CD4-positive, alpha-beta T cell (primary cell): ENCODE measurements around the gene KRT6B. TPM values are rescaled to one million over a fixed set of nuclear protein-coding genes. Genes with fewer than 3 reads are reported as not detected.

ENCODE experiments used
- ATAC-seq: fragments of 200-7000 bp; cut with Tn5 transposase; one replicate; pipeline ENCODE4 v1.10.0; 2022; ENCODE audit warnings: mild to moderate bottlenecking; ENCODE audit not compliant: poor library complexity
- CTCF ChIA-PET: fragments of 350-600 bp; sonication (Branson Sonifier 250); formaldehyde crosslinking; loops from one replicate; lab custom pipeline; 2021; ENCODE audit warnings: antibody characterized with exemption, inconsistent platforms; lab: Charles Lee
- POLR2A ChIA-PET: fragments of 350-600 bp; sonication (Branson Sonifier 250); formaldehyde crosslinking; loops from one replicate; lab custom pipeline; 2021; ENCODE audit warnings: antibody characterized with exemption, inconsistent platforms; lab: Charles Lee
- DNase-seq, 14 experiments: peaks; one replicate each; pipeline ENCODE4 v3.0.0-alpha.2; 2013 to 2020; ENCODE audit warnings: mixed read lengths in 2 of 14
- H3K27ac ChIP-seq, 2 donors: one replicate each; pipeline versions ENCODE4 v1.5.1 to v1.7.0; 2013; ENCODE audit warnings: low read length in 2 of 2, low read depth in 1 of 2, mild to moderate bottlenecking in 1 of 2
- H3K27me3 ChIP-seq, 2 experiments: 1 replicate in 1 of 2; 2 replicates in 1 of 2; pipeline versions ENCODE4 v1.6.1 to v1.7.0; 2013; ENCODE audit warnings: low read length in 2 of 2, control low read depth in 1 of 2, mild to moderate bottlenecking in 1 of 2, moderate library complexity in 1 of 2; ENCODE audit not compliant: insufficient read depth in 2 of 2, control insufficient read depth in 1 of 2
- H3K36me3 ChIP-seq: one replicate; pipeline ENCODE4 v1.6.1; 2013; ENCODE audit warnings: low read length, control low read depth; ENCODE audit not compliant: insufficient read depth
- H3K4me1 ChIP-seq: one replicate; pipeline ENCODE4 v1.6.1; 2013; ENCODE audit warnings: low read length, control low read depth; ENCODE audit not compliant: insufficient read depth
- H3K4me3 ChIP-seq: one replicate; pipeline ENCODE4 v1.5.1; 2013; ENCODE audit warnings: mild to moderate bottlenecking, low read length, moderate library complexity
- H3K9me3 ChIP-seq, 2 experiments: 1 replicate in 1 of 2; 2 replicates in 1 of 2; pipeline versions ENCODE4 v1.6.1 to v1.7.0; 2013; ENCODE audit warnings: low read length in 2 of 2, mild to moderate bottlenecking in 2 of 2, control low read depth in 1 of 2, moderate library complexity in 1 of 2; ENCODE audit not compliant: control insufficient read depth in 1 of 2, insufficient read depth in 1 of 2
- H3K27ac Mint-ChIP-seq: one replicate; pipeline ENCODE4 v1.8.0; 2020; ENCODE audit warnings: mixed read lengths
- H3K27me3 Mint-ChIP-seq: one replicate; pipeline ENCODE4 v1.8.0; 2021; ENCODE audit warnings: mixed read lengths
- H3K36me3 Mint-ChIP-seq: one replicate; pipeline ENCODE4 v1.8.0; 2021; ENCODE audit warnings: low read depth, mixed read lengths
- H3K4me1 Mint-ChIP-seq: one replicate; pipeline ENCODE4 v1.8.0; 2021; ENCODE audit warnings: low read depth, mixed read lengths
- H3K4me3 Mint-ChIP-seq: one replicate; pipeline ENCODE4 v1.8.0; 2020; ENCODE audit warnings: mild to moderate bottlenecking, mixed read lengths
- H3K9me3 Mint-ChIP-seq: one replicate; pipeline ENCODE4 v1.8.0; 2020; ENCODE audit warnings: mixed read lengths
- CTCF ChIP-seq: fragments of 200-600 bp; IDR thresholded peaks from one replicate; pipeline ENCODE4 v1.8.0; 2022; ENCODE audit warnings: antibody characterized with exemption, mild to moderate bottlenecking
- intact Hi-C, 2 experiments: fragments of 100-400 bp; cut with DNase I in 1 of 2; cut with micrococcal nuclease in 1 of 2; formaldehyde crosslinking; loops; one replicate each; pipeline versions ENCODE4 v1.15.1 to v1.9.0; 2023 to 2025; cut with DNase I, micrococcal nuclease
- total RNA-seq, 174 experiments: library from RNA in 2 of 174; stranded (reverse) in 2 of 174; gene quantifications; one replicate each; pipeline ENCODE4 v1.2.3 and lab custom pipeline; 2021 to 2026

The KRT6B gene
- total RNA-seq, 2 experiments from 2014 or later: not detected

- CTCF ChIA-PET: no interaction called here
- no peak for TF ChIP-seq CTCF
- H3K36me3 Mint-ChIP-seq: no peaks in the 10 kb centered on the region
These were observed 15.7 kb downstream of the KRT6B start for GRCh38 chr12:52436000-52436827.

GRCh38 chr12:52435659-52435999, 16.3 kb downstream of the KRT6B start:
- TF ChIP-seq CTCF: no peak
- ChIA-PET CTCF (no interaction called here), POLR2A (no interaction called here)
- Histone ChIP-seq H3K27me3 (peaks cover 7 to 10% of the 10 kb centered on the region in 2 experiments), H3K36me3 (no peaks in the 10 kb centered on the region), H3K4me3 (no peak overlapping the region), H3K4me1 (no peaks in the 10 kb centered on the region), H3K9me3 (no peaks in the 10 kb centered on the region), H3K27ac (no peak overlapping the region)
- H3K4me3 Mint-ChIP-seq: no peak overlapping the region
- DNase-seq (no peak), ATAC-seq (no peak)
- no peak overlapping the region for H3K27ac Mint-ChIP-seq
- H3K36me3 Mint-ChIP-seq: no peaks in the 10 kb centered on the region
- H3K9me3 Mint-ChIP-seq: no peaks in the 10 kb centered on the region
- H3K4me1 Mint-ChIP-seq: no peaks in the 10 kb centered on the region
- intact Hi-C loops: no loop called here
- H3K27me3 Mint-ChIP-seq: peaks cover 35% of the 10 kb centered on the region

More at GRCh38 chr12:52436000-52436827, 15.7 kb downstream of the KRT6B start:
- Histone ChIP-seq H3K9me3 (no peaks in the 10 kb centered on the region), H3K4me3 (no peak overlapping the region), H3K36me3 (no peaks in the 10 kb centered on the region), H3K27me3 (peaks cover 9 to 10% of the 10 kb centered on the region in 2 experiments), H3K4me1 (no peaks in the 10 kb centered on the region), H3K27ac (no peak overlapping the region)
- H3K27me3 Mint-ChIP-seq: peaks cover 39% of the 10 kb centered on the region
- no peak overlapping the region for H3K4me3 Mint-ChIP-seq
- no peak overlapping the region for H3K27ac Mint-ChIP-seq
- POLR2A ChIA-PET: no interaction called here
- DNase-seq (no peak), ATAC-seq (no peak)
- intact Hi-C loops: no loop called here
- no peaks in the 10 kb centered on the region for H3K4me1 Mint-ChIP-seq
- no peaks in the 10 kb centered on the region for H3K9me3 Mint-ChIP-seq

- Histone ChIP-seq H3K27me3 (peaks cover 6 to 10% of the 10 kb centered on the region in 2 experiments), H3K36me3 (no peaks in the 10 kb centered on the region), H3K4me1 (no peaks in the 10 kb centered on the region), H3K4me3 (no peak overlapping the region), H3K27ac (no peak overlapping the region), H3K9me3 (no peaks in the 10 kb centered on the region)
- Mint-ChIP-seq H3K36me3 (no peaks in the 10 kb centered on the region), H3K9me3 (no peaks in the 10 kb centered on the region), H3K27ac (no peak overlapping the region), H3K27me3 (peaks cover 39% of the 10 kb centered on the region), H3K4me1 (no peaks in the 10 kb centered on the region), H3K4me3 (no peak overlapping the region)
- ChIA-PET CTCF (no interaction called here), POLR2A (no interaction called here)
- ATAC-seq (no peak), DNase-seq (no peak)
- no peak for TF ChIP-seq CTCF
- intact Hi-C loops: no loop called here
These were observed 17.0 kb downstream of the KRT6B start for GRCh38 chr12:52434760-52435530.
